Small intestine (tissue), 7 donors: ENCODE results near the gene RGS1. TPM values are rescaled to one million over a fixed set of nuclear protein-coding genes. Genes with fewer than 3 reads are reported as not detected.

Experiments used
- DNase-seq, 2 donors: peaks; one replicate each; pipeline versions ENCODE4 v3.0.0 to v3.0.0-alpha.2; 2013
- FAIRE-seq: peaks from 2 replicates; lab custom pipeline; 2012; peaks lifted over from hg19 to GRCh38; lab: Jason Lieb, UNC
- H3K27ac ChIP-seq, 3 donors: one replicate each; pipeline ENCODE4 v1.5.1; 2013; ENCODE audit warnings: low read length in 2 of 3, mild to moderate bottlenecking in 2 of 3, control low read depth in 1 of 3, inconsistent platforms in 1 of 3, low read depth in 1 of 3, moderate library complexity in 1 of 3
- H3K27me3 ChIP-seq, 3 donors: one replicate each; pipeline ENCODE4 v1.6.1; 2013; ENCODE audit warnings: low read length in 3 of 3, inconsistent platforms in 1 of 3; ENCODE audit not compliant: control insufficient read depth in 3 of 3, insufficient read depth in 3 of 3
- H3K36me3 ChIP-seq, 3 donors: one replicate each; pipeline ENCODE4 v1.6.1; 2013; ENCODE audit warnings: low read length in 3 of 3, inconsistent platforms in 1 of 3, low read depth in 1 of 3, mild to moderate bottlenecking in 1 of 3, moderate library complexity in 1 of 3; ENCODE audit not compliant: control insufficient read depth in 3 of 3, insufficient read depth in 2 of 3
- H3K4me1 ChIP-seq, 3 donors: one replicate each; pipeline ENCODE4 v1.6.1; 2013; ENCODE audit warnings: low read length in 2 of 3, inconsistent platforms in 1 of 3, low read depth in 1 of 3, mild to moderate bottlenecking in 1 of 3, moderate library complexity in 1 of 3; ENCODE audit not compliant: control insufficient read depth in 3 of 3, insufficient read depth in 2 of 3
- H3K4me3 ChIP-seq, 3 donors: one replicate each; pipeline ENCODE4 v1.5.1; 2013; ENCODE audit warnings: low read length in 3 of 3, control low read depth in 1 of 3, inconsistent platforms in 1 of 3, low read depth in 1 of 3, mild to moderate bottlenecking in 1 of 3, moderate library complexity in 1 of 3
- H3K9me3 ChIP-seq, 2 donors: one replicate each; pipeline ENCODE4 v1.6.1; 2013; ENCODE audit warnings: low read depth in 1 of 2, low read length in 1 of 2; ENCODE audit not compliant: control insufficient read depth in 2 of 2, insufficient read depth in 1 of 2
- whole genome bisulfite sequencing, 3 donors: extraction: QIAGEN DNeasy Blood & Tissue Kit; methylation state at CpG; one replicate each; pipeline ENCODE4 v1.1.7; 2013; 5-methylcytosine and 5-hydroxymethylcytosine counted together
- polyA plus RNA-seq, 4 donors: library from polyadenylated mRNA; stranded (reverse) in 3 of 4; unstranded in 1 of 4; fragments of 200-250 nt in 3 of 4; fragments of 120-200 nt in 1 of 4; gene quantifications; one replicate each; pipeline versions ENCODE4 v1.2.1 to v1.2.3, GENCODE V29; 2013
- donor health status: healthy with polysubstance abuse.
- donor health status: control.
- donor health status: control.
- donor health status: Bipolar disorder and iron deficiency.
- donor health status: healthy.

Gene RGS1
- polyA plus RNA-seq, 4 donors = 3.4 to 31.6 (median 19.8) TPM

DNA sequence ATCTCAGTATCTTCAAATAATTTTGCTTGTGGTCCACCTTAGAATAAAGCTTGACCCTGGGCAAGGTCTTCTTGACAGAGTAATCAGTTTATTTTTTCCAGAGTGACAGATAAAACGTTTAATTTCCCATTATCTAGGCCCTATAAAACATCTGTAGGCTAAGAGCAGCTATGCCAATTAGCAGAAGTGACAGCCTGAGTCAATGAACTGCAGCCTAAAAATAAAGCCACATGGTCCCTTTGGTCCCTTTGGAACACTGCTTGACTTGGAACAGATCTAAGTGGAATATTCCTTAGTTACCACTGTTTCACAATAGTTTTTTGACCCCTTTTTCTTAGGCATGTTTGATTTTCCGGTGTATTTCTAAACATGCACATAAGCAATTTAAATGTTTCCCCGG is 54.0 kb downstream of the RGS1 start:
- FAIRE-seq = no peak
- DNase-seq = no peak
- Histone ChIP-seq H3K36me3 (no peaks in the 10 kb centered on the region), H3K27me3 (no peaks in the 10 kb centered on the region), H3K27ac (no peak overlapping the region), H3K4me1 (peaks cover 0 to 4% (median 0%) of the 10 kb centered on the region in 3 donors), H3K4me3 (no peak overlapping the region), H3K9me3 (no peaks in the 10 kb centered on the region)
- WGBS, 3 donors = 62 to 64% (median 62%) methylated on average over 3 of the region's 3 CpGs

Other genes with a start within 250 kb of the RGS1 start
- gene RGS13, start 60.4 kb downstream of the RGS1 start, polyA plus RNA-seq = 10 to 100 TPM in 2 of 4 donors, 1 to 10 TPM in 2; 3.8 to 14.6 (median 9.2) TPM
- 100 to 1,000 TPM; 100 to 573 (median 352) TPM for gene RGS2, start 233.3 kb downstream of the RGS1 start, polyA plus RNA-seq